GM06990 (cell line): ENCODE measurements around the gene PRMT7.

Source experiments
- DNase-seq: peaks from one replicate; pipeline ENCODE4 v3.0.0-alpha.2; 2011; ENCODE audit not compliant: insufficient read length; ENCODE audit errors: extremely low read depth
- H3K27me3 ChIP-seq: replicated peaks from 2 replicates; pipeline ENCODE4 v1.6.0; 2011; ENCODE audit warnings: low read length; ENCODE audit not compliant: control insufficient read depth, insufficient read depth
- H3K36me3 ChIP-seq: 2 replicates; pipeline ENCODE4 v1.5.1; 2011; ENCODE audit warnings: low read length; ENCODE audit not compliant: control insufficient read depth, insufficient read depth
- H3K4me3 ChIP-seq: replicated peaks from 2 replicates; pipeline ENCODE4 v1.5.1; 2011; ENCODE audit warnings: low read depth, mild to moderate bottlenecking, control low read depth, low read length
- TF ChIP-seq, protein P1 (sequence below): IDR thresholded peaks from 2 replicates; pipeline ENCODE4 v1.5.1; 2011; ENCODE audit warnings: low read length, control low read depth, mild to moderate bottlenecking, inconsistent platforms; ENCODE audit not compliant: insufficient read depth, poor library complexity, severe bottlenecking

The PRMT7 gene

DNA sequence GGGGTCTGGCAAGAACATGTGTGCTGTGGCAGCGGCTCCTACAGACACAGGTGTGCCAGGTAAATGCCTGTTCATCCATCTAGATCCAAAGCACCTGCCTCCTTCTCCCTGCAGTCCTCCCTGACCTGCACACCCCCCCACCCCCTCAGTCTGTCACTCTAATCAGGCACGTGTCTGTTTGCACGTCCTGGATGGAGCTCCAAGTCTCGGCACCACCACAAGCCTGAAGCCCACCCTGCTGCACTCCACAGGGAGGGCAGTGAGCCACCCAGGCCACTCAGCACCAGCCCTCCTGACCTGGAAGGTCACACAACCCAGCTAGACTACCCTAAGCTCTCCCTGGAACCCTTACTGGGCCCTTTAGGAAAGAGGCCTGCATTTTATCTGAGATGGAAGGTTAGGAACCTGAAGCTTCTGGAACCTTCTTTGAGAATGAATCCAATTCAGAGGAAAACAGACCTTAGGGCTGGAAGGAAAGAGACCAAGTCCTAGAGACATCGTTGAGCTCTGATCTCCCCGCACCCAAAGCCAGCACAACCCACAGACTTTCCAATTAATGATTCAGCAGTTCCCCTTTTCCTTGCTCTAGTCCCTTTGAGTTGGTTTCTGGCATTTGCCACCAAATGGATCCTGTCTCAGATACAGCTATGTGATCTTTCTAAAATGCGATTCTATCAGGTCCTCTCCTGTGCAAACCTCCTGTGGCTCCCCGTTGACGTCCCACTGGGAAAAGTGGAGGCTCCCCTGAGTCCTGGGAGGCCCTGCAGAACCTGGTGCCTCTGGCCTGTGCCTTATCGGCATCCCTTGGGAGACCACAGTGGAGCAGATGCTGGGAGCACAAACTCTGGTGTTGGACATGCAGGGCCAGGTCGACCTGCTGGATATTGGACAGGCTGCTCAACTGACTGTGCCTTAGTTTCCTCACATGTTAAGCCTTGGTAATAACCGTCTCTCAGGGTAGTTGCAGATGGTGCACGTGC lies 67.9 kb downstream of the PRMT7 start:
- no peak for DNase-seq
- H3K27me3 ChIP-seq = no peaks in the 10 kb centered on the region; the same call in 1 of the 2 replicates

DNA sequence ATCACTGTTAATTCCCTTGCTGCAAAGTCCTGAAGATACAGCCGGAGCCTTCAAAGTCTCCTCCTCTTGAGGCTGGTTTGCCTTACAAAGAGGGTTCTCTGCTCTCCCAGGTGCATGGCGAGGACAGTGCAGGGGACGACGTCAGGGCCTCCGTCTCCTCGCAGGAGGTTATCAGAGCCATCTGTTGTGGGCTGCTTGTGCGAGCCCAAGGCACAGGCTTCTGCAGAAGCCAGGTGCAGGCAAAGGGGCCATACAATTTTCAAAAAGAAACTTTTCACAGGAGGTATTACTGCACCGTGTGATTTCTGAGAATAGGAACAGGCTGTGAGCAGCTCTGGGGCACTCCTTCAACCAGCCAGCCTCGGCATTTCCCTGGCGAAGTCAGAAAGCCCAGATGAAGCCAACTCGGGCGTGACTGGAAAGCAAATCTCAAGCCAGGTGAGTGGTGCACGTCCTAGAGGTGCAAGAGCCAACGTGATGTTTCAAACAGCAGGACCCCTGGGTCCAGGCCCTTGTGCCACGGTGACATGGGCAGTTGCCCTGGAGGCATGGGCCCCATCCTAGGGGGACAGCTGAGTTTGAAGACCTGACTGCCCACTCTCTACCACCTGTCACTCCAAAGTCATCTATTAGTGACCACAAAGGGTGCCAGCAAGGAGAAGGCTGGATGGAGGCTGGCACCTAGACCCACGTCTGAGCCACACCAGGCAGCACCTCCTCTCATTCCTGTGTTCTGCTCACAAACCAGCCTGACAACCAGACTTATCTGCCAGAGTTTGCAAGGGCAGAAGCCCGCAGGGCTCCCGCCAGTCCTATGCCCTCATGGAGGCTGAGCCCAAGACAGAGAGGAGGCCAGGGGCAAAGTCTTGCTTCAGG lies 68.9 kb downstream of the PRMT7 start:
- Histone ChIP-seq H3K4me3 (no peak overlapping the region), H3K27me3 (no peaks in the 10 kb centered on the region; the same call in 1 of the 2 replicates), H3K36me3 (no peaks in the 10 kb centered on the region)
- DNase-seq = no peak
- TF ChIP-seq, protein P1, sequence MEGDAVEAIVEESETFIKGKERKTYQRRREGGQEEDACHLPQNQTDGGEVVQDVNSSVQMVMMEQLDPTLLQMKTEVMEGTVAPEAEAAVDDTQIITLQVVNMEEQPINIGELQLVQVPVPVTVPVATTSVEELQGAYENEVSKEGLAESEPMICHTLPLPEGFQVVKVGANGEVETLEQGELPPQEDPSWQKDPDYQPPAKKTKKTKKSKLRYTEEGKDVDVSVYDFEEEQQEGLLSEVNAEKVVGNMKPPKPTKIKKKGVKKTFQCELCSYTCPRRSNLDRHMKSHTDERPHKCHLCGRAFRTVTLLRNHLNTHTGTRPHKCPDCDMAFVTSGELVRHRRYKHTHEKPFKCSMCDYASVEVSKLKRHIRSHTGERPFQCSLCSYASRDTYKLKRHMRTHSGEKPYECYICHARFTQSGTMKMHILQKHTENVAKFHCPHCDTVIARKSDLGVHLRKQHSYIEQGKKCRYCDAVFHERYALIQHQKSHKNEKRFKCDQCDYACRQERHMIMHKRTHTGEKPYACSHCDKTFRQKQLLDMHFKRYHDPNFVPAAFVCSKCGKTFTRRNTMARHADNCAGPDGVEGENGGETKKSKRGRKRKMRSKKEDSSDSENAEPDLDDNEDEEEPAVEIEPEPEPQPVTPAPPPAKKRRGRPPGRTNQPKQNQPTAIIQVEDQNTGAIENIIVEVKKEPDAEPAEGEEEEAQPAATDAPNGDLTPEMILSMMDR = no peak

More for the DNA sequence above, 67.9 kb downstream of the PRMT7 start:
- H3K36me3 ChIP-seq = no peaks in the 10 kb centered on the region
- TF ChIP-seq, protein P1 = no peak
- H3K4me3 ChIP-seq = no peak overlapping the region

DNA sequence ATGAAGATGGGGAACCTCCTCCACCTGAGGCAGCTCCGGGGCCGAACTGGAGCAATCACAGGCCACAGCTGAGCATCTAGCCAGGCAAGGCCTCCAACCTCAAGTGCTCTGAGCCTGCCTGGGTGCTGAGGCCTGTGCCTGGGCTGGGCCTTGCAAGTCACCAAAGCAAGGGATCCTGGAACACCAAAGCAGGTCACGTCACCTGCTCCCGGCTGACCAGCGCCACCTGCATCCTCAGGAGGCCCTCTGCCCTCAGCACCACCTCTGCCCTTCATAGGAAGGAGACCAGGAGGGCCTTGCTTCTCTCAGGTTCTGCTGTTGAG lies 69.5 kb downstream of the PRMT7 start:
- H3K36me3 ChIP-seq = no peaks in the 10 kb centered on the region
- no peak overlapping the region for H3K4me3 ChIP-seq
- no peaks in the 10 kb centered on the region for H3K27me3 ChIP-seq
- no peak for DNase-seq
- TF ChIP-seq, protein P1 = no peak

DNA sequence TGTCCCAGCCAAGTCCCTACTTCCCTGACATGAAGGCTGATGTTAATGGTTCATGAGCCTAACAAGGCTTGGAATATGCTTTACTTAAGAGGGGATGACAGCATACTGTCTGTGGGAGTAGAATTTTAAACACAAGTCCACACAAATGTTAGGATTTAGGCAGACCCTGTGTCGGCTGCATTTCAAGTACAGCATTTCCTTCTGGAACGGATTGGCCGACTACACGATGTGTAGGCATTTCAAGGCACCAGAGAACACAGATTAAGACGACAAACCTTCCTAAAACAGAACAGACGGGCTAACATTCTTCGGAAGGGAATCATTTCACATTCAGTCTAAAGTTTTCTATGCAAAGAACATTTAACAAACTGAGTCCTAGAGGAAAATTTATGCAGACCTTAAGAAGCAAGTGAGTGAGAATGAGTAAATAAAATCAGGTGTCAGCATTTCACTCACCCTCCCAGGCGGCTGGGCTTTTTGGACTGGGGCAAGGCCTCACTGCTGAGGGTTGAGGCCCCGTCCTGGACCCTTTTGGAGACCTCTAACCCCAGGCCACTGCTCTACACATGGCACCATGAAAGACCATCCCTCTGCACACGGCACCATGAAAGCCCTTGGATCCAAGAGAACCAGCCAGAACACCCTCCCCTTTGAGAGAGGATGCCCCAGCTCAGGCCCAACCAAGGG lies 70.0 kb downstream of the PRMT7 start:
- TF ChIP-seq, protein P1 = no peak
- Histone ChIP-seq H3K27me3 (no peaks in the 10 kb centered on the region), H3K36me3 (no peaks in the 10 kb centered on the region), H3K4me3 (no peak overlapping the region)
- DNase-seq = no peak

DNA sequence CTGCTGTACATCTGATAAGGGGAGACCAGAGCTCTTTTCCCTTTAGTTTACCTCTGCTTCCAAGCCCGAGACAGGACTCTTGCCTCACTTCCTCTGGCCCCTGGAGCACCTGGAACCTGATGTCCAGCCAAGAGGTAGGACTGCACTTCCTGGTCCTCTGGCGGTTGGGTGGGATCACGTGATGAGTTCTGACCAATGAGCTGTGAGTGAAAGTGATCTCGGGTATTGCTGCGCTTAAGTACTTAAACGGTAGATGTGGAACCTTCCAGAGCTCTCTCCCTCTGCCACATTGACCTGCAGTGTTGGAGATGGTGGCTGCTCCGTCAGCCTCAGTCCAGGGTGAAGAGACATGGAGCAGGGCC lies 70.5 kb downstream of the PRMT7 start:
- H3K36me3 ChIP-seq = no peaks in the 10 kb centered on the region
- H3K4me3 ChIP-seq = no peak overlapping the region

More for the DNA sequence above, 70.5 kb downstream of the PRMT7 start:
- H3K27me3 ChIP-seq = no peaks in the 10 kb centered on the region
- no peak for DNase-seq
- TF ChIP-seq, protein P1 = no peak
